Aorta (tissue), 5 donors: ENCODE measurements around the gene ACTN2. TPM values are rescaled to one million over a fixed set of nuclear protein-coding genes. Genes with fewer than 3 reads are reported as not detected.
A peak's percentile ranks its signal among the peaks of the same experiment; 100 is the strongest.
"Not testable (repeated sequence)": the region's sequence is repeated elsewhere in the genome, so short reads cannot be mapped to it uniquely, and the experiment has no call there.

ENCODE experiments used
- ATAC-seq: fragments of 200-7000 bp; cut with Tn5 transposase; one replicate; pipeline ENCODE4 v1.9.1; 2022; ENCODE audit warnings: moderate library complexity; ENCODE audit not compliant: low FRiP score
- DNase-seq, 2 donors: peaks; one replicate each; pipeline ENCODE4 v3.0.0-alpha.2; 2020
- H3K27ac ChIP-seq, 2 donors: one replicate each; pipeline ENCODE4 v1.5.1; 2013; ENCODE audit warnings: low read length in 2 of 2, mild to moderate bottlenecking in 2 of 2, moderate library complexity in 2 of 2, control low read depth in 1 of 2, inconsistent platforms in 1 of 2, low read depth in 1 of 2
- H3K27me3 ChIP-seq, 2 donors: one replicate each; pipeline ENCODE4 v1.6.1; 2013; ENCODE audit warnings: control low read depth in 1 of 2, low read length in 1 of 2, mild to moderate bottlenecking in 1 of 2, moderate library complexity in 1 of 2; ENCODE audit not compliant: insufficient read depth in 2 of 2, control insufficient read depth in 1 of 2
- H3K36me3 ChIP-seq, 2 donors: one replicate each; pipeline ENCODE4 v1.6.1; 2013; ENCODE audit warnings: control low read depth in 1 of 2, low read length in 1 of 2, mild to moderate bottlenecking in 1 of 2; ENCODE audit not compliant: insufficient read depth in 2 of 2, control insufficient read depth in 1 of 2
- H3K4me1 ChIP-seq, 2 donors: one replicate each; pipeline ENCODE4 v1.6.1; 2013; ENCODE audit warnings: low read length in 2 of 2, control low read depth in 1 of 2, mild to moderate bottlenecking in 1 of 2, moderate library complexity in 1 of 2; ENCODE audit not compliant: insufficient read depth in 2 of 2, control insufficient read depth in 1 of 2
- H3K4me3 ChIP-seq, 2 donors: one replicate each; pipeline ENCODE4 v1.5.1; 2013; ENCODE audit warnings: low read length in 2 of 2, control low read depth in 1 of 2, mild to moderate bottlenecking in 1 of 2
- H3K9me3 ChIP-seq: one replicate; pipeline ENCODE4 v1.6.1; 2013; ENCODE audit warnings: mild to moderate bottlenecking, low read length; ENCODE audit not compliant: control insufficient read depth
- WGBS, 2 donors: extraction: QIAGEN DNeasy Blood & Tissue Kit; methylation state at CpG; one replicate each; pipeline ENCODE4 v1.1.7; 2013; 5-methylcytosine and 5-hydroxymethylcytosine counted together
- intact Hi-C, 2 donors: fragments of 100-400 bp; cut with DNase I; formaldehyde crosslinking; loops; one replicate each; pipeline versions ENCODE4 v1.14.2 to v1.15.0; 2022
- polyA plus RNA-seq, 2 donors: library from polyadenylated mRNA; stranded (reverse); fragments of 200-250 nt; gene quantifications; one replicate each; pipeline ENCODE4 v1.2.3, GENCODE V29; 2013
- total RNA-seq, 2 donors: library from RNA; stranded (reverse); fragmentation: NEBNext Ultra II Directional; extraction: Animal tissue kit (Norgen Biotek cat#: 25700); gene quantifications; one replicate each; pipeline ENCODE4 v1.2.1, GENCODE V29; 2021
- donor health status: healthy with polysubstance abuse.
- donor health status: Bipolar disorder and iron deficiency.
- donor health status: DM: no; HTN: no; CAD: no.
- donor health status: DM: no; HTN: no; CAD: no.
- donor health status: DM: yes; HTN: yes; CAD: no.

ACTN2 gene
- total and polyA plus RNA-seq, 4 donors = 3.0 to 40.5 (median 27.9) TPM

DNA sequence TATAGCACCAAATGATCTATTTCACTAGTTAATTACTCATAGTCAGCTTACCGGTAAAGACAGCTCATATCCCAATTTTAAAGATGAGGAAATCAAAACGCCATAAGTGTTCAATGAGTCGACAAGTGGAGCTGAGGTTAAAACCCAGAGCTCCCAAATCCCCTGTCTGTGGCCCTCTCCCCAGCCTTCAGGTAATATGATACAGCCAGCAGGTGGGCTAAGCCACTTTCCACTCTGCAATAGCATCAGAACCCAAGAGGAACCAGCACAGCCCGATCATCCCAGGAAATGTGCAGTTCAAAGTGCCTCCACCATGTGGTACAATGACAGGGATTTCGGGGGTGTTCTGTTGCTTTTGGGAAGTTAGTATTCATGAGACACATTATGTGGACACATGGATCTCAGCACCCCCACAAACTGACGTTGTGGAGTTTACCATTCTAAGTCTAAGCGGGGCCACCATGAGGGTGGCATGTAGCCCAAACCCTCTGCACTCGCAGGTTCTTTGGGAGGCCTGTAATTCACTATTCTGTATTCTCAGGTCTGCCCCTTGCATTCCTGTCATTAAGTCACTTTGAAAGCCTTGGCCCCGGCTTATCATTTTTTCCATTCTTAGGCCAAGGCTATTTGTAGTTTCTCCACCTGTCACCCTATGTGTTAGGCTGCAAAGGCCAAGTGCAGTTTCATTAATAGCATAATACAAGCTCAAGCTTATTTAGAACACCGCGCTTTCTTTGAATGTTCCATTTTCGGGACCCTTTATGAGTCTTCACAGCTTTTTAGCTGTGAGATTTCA, 26.3 kb upstream of the ACTN2 start:
- H3K9me3 ChIP-seq = no peaks in the 10 kb centered on the region
- H3K27ac ChIP-seq = no peak overlapping the region
- no peaks in the 10 kb centered on the region for H3K36me3 ChIP-seq
- ATAC-seq (no peak), DNase-seq (no peak)
- no peaks in the 10 kb centered on the region for H3K4me1 ChIP-seq
- intact Hi-C loops = no loop called here
- WGBS, 2 donors = 66 to 81% methylated on average over 12 of the region's 12 CpGs
- H3K27me3 ChIP-seq = no peaks in the 10 kb centered on the region
- no peak overlapping the region for H3K4me3 ChIP-seq

DNA sequence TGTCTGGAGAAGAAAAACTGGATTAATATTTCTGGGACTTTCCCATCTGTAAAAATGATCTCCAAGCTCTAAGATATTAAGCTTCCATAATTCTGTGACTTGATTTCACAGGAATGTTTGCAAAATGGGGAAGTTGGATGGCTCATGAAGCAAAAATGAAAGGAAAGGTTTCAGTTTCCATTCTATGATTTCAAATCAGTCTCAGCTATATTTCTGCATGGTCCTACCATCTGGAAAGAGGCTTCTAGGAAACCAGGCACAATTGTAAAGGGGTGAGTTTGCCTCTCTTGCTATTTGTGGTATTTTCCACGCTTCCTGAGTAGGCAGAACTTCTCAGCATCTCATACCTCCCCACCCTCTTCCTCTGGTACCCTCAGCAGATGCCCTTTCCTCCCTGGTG, 22.4 kb upstream of the ACTN2 start:
- Histone ChIP-seq H3K27ac (no peak overlapping the region), H3K9me3 (no peaks in the 10 kb centered on the region), H3K4me1 (no peaks in the 10 kb centered on the region), H3K36me3 (no peaks in the 10 kb centered on the region), H3K27me3 (no peaks in the 10 kb centered on the region), H3K4me3 (no peak overlapping the region)
- WGBS, 2 donors = 11 to 46% methylated on average over 1 of the region's 1 CpG
- ATAC-seq (no peak), DNase-seq (no peak)
- intact Hi-C loops = no loop called here

DNA sequence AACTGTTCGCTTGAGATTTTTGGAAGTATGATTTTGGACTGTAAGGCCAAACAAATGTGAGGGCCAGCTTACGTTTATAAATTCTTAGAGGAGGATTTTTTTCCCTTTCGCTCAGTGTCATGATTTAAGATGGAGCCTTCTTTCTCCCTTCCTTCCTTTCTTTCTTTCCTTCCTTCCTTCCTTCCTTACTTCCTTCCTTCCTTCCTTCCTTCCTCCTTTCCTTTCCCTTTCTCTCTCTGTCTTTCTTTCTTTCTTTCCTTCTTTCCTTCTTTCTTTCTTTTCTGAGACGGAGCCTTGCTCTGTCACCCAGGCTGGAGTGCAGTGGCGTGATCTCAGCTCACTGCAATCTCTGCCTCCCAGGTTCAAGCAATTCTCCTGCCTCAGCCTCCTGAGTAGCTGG, 17.4 kb upstream of the ACTN2 start:
- H3K4me1 ChIP-seq, H3K4me3 ChIP-seq, intact Hi-C loops, DNase-seq, ATAC-seq, H3K27ac ChIP-seq, H3K27me3 ChIP-seq, H3K9me3 ChIP-seq, H3K36me3 ChIP-seq: not testable (repeated sequence)
- 65 to 66% methylated on average over 5 of the region's 5 CpGs for WGBS, 2 donors

DNA sequence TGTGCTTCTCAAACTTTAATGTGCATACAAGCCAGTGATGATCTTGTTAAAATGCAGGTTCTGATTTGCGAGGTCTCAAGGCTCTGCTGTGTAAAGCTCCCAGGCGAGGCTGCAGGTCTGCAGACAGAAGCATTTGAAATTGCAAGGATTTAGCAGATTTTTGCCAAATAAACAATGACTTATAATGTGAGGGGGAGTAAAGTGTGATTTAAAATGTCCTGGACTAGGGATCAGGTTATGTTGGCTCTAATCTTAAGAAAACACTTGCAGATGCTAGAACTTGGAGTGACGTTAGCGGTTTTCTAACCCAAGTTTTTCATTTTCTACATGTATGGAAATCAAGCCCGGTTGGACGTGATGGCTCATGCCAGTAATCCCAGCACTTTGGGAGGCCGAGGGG, 16.2 kb upstream of the ACTN2 start:
- Histone ChIP-seq H3K9me3 (no peaks in the 10 kb centered on the region), H3K27me3 (no peaks in the 10 kb centered on the region), H3K36me3 (no peaks in the 10 kb centered on the region), H3K27ac (no peak overlapping the region), H3K4me3 (peak overlapping the region in 1 of 2 donors; percentile 5), H3K4me1 (peaks cover 1 to 5% of the 10 kb centered on the region in 2 donors)
- DNase-seq = no peak
- WGBS, 2 donors = 6 to 7% methylated on average over 7 of the region's 7 CpGs
- intact Hi-C loops = no loop called here
- no peak for ATAC-seq

DNA sequence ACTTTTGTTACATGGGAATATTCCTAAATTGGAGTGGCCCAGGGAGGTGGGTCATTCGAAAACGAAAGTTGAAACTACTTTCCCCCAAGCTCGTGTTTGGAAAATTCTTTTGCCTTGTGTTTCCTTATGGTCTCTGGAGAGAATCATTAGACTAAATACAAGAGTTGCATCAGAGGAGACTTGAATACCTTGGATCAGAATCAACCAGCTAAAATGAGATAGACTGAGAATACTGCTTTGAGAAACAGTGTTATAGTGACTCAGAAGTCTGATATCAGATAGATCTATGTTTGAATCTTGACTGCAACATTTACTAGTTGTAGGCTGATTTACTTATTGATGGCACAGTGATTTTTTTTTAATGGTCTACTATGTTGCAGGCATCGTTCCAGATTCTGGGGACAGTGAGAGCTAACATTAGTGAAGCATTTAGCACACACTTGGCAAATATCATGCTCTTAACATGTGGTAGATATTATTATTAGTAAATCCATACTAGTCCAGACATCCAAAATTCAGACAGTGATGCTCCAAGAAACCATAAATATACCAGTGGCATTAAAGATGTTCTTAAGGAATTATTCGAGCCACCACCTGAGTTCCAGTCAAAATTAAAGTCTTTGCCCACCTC, 12.9 kb upstream of the ACTN2 start:
- Histone ChIP-seq H3K27me3 (no peaks in the 10 kb centered on the region), H3K4me1 (peaks cover 1 to 5% of the 10 kb centered on the region in 2 donors), H3K4me3 (peak overlapping the region; percentile 14 to 26), H3K9me3 (no peaks in the 10 kb centered on the region), H3K27ac (peak overlapping the region; percentile 28 to 82), H3K36me3 (no peaks in the 10 kb centered on the region)
- intact Hi-C loops = no loop called here
- DNase-seq = no peak
- peak; percentile 82 for ATAC-seq
- 7 to 8% methylated on average over 5 of the region's 5 CpGs for WGBS, 2 donors

DNA sequence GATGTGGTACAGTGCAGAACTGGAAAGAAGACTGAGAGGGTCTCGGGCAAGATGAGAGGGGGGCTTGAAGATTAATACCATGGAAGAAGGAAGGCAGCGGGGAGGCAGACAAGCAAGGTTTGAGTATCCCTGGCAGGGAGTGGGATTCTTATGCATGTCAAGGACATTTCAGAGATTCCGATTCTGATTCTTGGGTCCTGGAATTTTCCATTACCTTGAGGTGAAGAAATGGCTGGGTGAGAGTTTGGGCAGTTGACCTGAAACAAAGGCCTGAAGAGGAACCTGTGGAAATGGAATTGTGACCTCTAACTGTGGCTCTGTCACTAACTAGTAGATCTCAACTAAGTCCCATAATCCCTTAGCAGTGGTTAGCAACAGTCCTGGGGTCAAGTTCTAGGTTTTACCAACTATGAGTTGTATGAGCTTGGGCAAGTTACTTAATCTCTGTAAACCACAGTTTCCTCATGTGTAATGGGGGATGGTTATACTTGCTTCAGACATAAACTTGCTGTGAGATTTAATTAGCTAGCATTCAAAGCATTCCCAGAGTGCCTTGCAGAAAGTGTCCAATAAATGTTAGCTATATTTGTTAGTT, 8.6 kb upstream of the ACTN2 start:
- H3K36me3 ChIP-seq = no peaks in the 10 kb centered on the region
- no peak for DNase-seq
- no peak overlapping the region for H3K4me3 ChIP-seq
- no peaks in the 10 kb centered on the region for H3K27me3 ChIP-seq
- intact Hi-C loops = no loop called here
- 61 to 81% methylated on average over 3 of the region's 3 CpGs for WGBS, 2 donors
- no peak overlapping the region for H3K27ac ChIP-seq
- H3K4me1 ChIP-seq = peaks cover 1 to 5% of the 10 kb centered on the region in 2 donors
- ATAC-seq = no peak
- no peaks in the 10 kb centered on the region for H3K9me3 ChIP-seq

DNA sequence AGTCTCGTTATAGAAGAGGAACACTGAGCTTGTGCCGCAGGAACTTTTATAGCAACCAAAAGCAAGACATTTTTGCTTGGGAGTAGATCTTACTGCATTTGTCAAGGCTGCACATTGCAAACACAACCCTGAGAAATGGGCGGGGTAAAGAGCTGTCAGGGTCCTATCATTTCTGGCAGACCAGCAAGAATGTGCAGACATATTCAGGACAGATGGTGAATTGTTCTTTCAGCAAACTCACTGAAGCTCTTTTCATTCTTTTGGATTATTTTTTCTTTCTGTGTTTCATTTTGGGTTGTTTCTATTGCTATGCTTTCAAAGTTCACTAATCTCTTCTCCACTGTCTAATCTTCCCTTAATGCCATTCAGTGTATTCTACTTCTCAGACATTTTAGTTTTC, 5.1 kb upstream of the ACTN2 start:
- WGBS, 2 donors = 22 to 26% methylated on average over 3 of the region's 3 CpGs
- ATAC-seq (no peak), DNase-seq (no peak)
- no peaks in the 10 kb centered on the region for H3K36me3 ChIP-seq
- no peaks in the 10 kb centered on the region for H3K9me3 ChIP-seq
- no peaks in the 10 kb centered on the region for H3K27me3 ChIP-seq
- H3K27ac ChIP-seq = peak overlapping the region in 1 of 2 donors; percentile 17
- intact Hi-C loops = loop anchor here in 1 of 2 donors (10.0 kb wide), 1 partner anchor 76 kb away; the partner anchor contains the start of gene HEATR1
- no peaks in the 10 kb centered on the region for H3K4me1 ChIP-seq
- no peak overlapping the region for H3K4me3 ChIP-seq

DNA sequence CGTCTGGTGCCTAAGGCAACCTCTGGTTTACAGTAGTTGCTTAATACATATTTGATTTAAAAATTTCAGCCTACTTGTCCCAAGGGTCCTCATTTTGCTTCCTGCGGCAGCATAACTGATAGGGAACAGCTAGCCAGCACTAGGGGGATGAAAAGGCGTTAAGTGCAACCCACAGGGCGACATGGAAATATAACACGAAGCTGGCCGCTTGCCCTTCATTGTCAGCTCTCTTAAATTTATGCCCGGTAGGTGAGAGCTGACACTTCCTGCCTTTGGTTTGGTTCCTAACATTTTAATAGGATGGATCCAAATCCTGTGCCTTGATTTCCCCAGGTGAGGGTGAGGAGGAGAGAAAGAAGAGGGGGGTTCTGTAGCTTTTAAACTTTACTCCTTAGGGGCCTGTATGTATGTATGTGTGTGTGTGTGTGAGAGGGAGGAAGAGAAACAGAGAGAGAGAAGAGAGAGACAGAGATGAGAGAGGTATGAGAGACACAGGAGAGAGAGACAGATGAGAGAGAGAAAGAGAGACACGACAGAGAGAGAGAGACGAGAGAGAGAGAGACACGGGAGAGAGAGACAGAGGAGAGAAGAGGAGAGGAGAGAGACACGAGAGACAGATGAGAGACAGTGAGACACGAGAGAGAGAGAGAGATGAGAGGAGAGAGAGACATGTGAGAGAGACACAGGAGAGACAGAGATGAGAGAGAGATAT, 938 bp upstream of the ACTN2 start:
- no peak overlapping the region for H3K4me3 ChIP-seq
- no peak for ATAC-seq
- H3K36me3 ChIP-seq = no peaks in the 10 kb centered on the region
- H3K4me1 ChIP-seq = peaks cover 2 to 6% of the 10 kb centered on the region in 2 donors
- DNase-seq = no peak
- H3K27ac ChIP-seq = peak overlapping the region in 1 of 2 donors; percentile 59
- 84% methylated on average over 12 of the region's 12 CpGs for WGBS, 2 donors
- no peaks in the 10 kb centered on the region for H3K9me3 ChIP-seq
- no peaks in the 10 kb centered on the region for H3K27me3 ChIP-seq
- intact Hi-C loops = loop anchor here in 1 of 2 donors (10.0 kb wide), 1 partner anchor 81 kb away; the partner anchor contains the start of gene HEATR1
